Measurements from ENCODE around the gene TAOK1.

Gene TAOK1

DNA sequence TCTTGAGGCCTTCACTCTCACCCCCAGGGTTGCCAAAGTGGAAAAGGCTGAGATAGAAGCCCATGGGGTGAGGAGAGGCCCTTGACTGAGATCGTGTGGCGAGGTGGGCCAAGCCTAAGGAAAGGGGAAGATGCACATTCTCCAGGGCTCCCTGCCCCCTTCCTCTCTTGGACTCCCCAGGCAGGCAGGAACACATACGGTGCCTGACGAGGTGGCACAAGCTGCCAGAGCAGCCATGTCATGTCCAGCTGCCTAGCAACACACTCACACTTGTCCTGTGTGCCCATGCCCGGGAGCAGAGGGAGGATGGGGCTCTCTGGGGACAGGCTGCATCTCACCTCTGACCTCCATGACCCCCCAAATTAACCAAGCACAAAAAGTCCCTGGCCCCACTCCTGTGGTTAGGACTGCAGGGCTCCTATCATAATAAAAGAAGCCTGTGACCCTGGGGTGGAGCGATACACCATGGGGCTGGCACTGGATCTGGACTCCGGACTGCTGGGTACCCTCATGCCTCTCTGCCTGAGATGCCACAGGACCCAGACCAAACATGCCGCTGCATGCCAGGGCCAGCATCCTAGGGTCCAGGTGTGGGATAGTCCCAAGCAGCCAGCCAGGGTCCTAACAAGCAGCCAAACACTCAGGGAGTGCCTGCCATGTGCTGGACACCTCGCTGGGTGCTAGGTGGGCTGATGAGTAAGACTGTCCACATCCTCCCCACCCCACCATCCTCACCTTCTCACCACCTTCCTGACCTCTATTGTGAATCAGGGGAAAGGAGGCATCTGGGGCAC is 196.7 kb downstream of the TAOK1 start:
- no peak for DNase-seq

DNA sequence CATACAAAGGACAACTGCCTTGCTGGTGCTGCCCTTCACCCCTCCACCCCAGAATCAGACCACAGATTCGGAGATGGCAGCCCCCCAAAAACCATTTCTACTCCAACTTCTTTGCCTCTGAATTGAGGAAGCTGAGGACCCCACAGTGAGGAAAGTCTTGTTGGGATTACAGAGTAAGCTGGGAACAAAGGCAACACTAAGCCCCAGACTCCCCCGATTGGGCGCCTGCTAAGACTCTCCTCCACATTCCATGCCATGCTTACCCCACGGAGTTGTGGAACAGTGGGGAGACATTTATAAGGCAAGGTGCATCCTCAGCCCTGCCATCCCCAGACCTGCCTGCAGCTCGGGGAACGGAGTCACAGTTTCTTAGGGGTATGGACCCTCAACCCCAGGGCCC is 197.4 kb downstream of the TAOK1 start:
- no peak for DNase-seq

DNA sequence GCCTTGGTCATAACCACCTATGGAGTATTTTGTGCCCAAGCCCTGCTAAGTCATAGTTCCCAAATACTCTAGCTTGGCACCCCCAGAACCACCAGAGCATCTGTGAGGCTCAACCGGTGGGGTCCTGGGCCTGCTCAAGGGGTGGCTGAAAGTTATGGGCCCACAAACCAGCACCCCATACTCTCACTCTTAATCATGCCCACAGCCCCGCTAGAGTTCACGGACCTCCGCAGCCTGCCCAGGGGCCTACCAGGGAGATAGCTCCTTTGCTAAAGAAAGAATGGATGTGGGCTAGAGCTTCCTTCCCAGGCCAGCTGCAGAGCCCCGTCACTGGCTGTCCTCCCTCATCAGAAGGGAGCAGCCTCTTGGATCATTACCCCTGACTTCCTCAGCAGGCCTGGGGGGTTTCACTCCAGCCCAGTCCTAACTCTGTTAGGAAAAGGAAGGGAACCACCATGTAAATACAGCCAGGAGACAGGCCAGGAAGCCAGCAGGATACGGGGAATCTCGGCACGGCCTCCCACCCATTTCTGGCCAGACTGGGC is 197.9 kb downstream of the TAOK1 start:
- no peak for DNase-seq

DNA sequence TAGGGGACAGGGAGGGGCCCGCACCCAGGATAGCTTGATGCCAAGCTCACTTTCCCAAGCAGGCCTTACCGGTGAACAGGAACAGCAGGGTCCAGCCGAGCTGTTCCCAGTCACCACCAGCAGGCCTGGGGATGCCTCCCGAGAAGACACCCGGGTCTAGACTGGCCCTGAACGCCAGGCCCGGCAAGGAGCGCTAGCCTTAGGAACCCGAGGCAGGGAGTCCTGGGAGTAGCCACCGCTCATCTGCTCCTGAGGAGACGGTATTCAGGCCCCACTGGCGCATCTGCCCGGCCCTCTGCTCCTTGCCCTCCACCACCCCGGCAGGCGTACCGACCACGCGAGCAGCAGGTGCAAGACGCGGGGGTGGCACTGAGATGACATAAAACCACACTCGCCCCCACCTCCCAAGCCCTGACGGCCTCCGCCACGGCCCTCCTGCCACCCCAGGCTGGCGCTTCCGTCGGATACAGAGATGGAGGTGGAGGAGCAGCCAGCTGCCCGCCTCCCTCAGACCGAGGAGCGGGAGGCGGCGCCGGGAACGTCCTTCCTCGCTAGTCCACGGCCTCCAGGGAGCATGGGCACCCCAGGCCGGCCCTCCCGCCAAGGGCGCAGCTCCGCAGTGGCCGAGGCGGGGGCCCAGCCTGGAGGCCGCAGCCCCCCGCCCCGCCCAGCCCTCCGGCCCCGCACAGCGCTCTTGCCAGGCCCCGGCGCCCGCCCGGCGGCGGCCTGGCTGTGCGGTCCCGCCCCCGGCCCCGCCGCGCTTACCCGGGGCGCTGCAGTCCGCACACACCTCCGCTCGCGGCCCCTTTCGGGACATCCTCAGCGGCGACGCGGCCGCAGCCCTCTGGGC is 198.6 kb downstream of the TAOK1 start:
- DNase-seq = peak; percentile 58

DNA sequence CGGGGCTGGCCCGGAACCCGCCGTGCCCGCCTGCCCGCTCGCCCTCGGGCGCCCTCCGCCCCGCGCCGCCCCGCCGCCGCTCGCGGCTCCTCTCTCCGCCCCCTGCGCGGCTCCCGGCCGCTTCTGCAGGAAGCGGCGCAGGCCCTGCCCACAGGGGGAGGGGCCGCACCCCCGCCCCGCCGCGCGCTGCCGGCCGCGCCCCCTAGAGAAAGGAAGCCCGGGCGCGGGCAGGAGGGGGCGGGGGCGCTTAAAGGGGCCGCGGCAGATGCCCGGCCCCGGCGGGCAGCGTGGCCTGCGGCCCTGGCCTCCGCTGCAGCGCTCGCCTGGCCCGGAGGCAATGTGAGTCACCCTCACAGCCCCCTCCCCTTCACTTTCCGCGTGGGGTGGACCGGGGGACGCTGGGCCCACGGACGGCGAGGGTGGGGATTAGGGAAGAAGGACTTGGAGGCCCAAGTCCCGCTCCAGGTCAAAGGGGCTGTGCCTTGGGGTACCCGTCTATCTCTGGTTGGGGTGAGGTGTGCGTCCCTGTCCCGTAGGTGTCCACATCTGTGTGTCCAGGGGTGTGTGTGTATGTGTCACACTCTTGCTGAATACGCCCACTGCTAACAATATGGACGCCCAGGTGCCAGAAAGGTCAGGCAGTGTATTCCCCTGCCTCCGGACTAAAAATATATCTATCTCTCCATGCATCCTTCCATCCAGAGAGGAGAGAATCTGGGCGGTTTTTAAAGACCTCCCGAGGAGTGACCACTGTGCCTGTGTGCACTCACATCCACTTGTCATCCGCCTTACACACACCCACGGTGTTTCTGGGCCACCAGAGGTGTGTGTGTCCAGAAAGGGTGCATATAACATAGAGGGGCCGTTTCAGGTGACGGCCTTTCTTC is 199.6 kb downstream of the TAOK1 start, which contains the start of gene GIT1:
TSS of gene GIT1 (minus strand) at position 125 of the 887 bp plus-strand sequence. CDS start 270 bp downstream, outside the sequence.
- peak; percentile 80 for DNase-seq

DNA sequence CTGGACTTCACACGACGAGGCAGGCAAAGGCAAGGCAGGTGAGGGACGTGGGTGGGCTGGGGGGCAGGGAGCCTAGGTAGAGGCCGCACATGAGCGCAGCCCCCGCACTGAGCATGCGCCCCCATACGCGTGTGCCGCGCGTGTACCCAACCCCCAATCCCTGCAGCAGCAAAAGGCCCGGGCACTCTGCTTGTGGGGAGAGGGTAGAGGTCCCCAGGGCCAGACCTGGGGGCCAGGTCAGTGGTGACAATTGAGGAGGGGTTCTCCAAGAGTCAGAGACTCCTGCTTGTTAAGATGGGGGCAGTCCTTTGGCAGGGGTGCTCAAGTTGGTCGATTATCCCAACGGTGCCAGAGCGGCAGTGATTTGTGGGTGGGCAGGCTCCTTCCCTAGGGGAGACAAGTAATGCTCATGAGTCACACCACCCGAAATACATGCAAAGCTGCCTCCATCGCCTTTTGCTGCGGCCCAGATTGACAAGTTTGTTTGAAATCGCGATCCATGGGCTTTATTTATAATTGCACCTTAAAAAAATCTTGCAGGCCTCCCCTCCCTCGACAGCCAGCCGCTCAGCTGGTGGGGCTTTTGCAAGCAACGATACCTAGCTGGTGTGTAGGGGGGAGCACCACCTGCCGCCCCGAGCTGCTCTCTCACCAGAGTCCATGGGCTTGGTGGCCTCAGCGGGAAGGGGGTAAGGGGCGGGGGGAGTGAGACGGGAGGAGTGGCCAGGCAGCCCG is 200.4 kb downstream of the TAOK1 start:
- DNase-seq = no peak

DNA sequence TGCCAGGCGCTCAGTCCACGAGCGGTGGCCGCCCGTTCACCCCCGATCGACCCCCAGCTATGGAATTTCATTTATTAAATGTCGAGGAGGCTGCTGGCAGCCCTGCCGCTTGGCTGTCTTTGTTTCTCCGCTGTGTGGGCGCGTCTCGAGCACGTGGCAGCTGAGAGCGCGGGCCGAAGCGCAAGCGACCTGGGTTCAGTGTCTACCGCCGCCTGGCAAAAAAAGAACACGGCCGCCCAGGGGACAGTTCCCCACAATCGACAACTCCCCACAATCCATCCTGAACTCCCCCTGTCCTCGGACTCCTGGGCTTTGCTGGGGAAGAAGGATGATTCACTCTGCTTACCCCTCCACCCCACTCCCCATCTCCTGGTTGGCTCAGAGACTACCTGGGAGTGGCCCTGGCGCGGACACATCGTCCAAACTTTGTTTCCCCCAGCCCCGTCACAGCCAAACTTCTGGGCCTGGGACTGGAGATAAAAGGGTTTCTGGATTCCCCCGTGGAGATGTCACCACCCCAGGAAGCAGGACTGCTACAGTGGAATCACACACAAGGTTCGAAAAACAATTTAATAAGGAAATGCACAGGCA is 201.1 kb downstream of the TAOK1 start:
- DNase-seq = no peak

DNA sequence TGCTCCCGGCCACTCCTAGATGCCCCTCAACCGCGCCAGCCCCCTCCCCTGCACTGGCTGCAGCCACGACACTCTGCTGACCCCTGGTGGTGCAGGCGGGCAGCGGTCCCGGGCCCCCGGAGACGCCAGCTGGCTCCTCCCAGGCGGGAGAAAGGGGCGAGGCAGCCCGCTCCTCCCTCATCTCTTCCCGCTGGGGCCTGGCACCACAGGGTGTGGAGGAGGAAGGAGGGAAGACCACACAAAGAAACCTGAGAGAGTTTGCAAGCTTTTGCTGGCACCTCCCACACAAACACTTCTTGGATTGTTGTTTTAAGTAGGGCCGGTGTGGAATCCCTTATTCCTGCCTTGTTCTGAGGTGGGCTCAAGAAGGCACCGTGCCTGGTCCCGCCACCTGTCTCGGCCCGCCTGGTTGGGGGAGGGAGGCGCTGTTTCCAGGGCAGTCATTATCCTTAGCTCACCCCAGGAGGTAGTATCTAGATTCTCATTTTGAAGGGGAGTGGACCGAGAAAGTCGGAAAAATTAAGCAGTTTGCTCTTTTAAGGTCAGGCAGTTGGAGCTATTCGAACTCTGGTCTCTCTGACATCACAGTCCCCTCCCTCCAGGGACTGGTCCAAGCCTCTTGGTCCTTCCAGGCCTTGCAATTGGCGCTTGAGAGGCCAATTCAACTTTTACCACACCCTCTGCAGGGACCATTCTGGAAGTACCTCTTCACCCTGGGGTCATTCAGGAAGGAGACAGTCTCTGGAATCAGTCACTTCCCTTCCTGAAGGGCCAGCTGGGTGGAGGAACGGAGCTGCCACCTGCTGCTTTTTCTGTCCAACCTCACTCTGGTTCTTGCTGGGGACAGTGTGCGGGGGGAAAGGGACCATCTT is 201.8 kb downstream of the TAOK1 start:
- peak; percentile 83 for DNase-seq

DNA sequence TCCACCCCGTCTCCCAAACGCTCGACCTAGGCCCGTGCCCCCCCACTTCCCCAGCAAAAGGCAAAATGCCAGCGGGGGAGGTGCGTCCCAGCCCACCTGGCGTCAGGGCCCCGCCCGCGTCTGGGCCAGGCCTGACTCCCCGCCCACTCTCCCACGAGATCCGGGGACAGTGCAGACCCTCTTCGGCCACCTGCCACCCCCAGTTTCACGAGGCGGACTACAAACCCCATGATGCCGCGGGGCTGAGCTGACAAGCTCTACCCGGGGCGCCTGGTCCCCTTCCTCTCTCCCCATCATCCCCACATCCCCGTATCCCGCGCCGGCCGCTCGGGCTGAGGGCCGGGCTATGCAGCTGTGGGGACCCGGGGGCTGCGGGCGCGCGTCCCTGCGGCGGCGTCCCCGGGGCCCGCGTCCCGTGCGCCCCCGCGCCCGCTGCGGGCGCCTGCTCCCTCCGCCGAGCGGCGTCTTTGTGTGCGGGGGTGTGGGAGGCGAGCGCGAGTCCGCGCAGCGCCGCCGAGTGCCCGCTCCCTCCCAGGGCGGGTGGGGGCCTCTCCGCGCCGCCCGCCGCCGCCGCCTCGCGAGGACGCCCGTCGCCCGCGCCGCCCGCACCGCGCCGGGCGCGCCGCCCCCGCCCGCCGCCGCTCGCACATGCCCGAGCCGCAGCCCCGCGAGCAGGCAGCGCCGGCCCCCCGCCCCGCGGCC is 202.8 kb downstream of the TAOK1 start, which contains the start of gene ANKRD13B:
TSS of gene ANKRD13B (plus strand) at position 283 of the 702 bp plus-strand sequence. CDS start 490 bp downstream, outside the sequence.
- DNase-seq = no peak

DNA sequence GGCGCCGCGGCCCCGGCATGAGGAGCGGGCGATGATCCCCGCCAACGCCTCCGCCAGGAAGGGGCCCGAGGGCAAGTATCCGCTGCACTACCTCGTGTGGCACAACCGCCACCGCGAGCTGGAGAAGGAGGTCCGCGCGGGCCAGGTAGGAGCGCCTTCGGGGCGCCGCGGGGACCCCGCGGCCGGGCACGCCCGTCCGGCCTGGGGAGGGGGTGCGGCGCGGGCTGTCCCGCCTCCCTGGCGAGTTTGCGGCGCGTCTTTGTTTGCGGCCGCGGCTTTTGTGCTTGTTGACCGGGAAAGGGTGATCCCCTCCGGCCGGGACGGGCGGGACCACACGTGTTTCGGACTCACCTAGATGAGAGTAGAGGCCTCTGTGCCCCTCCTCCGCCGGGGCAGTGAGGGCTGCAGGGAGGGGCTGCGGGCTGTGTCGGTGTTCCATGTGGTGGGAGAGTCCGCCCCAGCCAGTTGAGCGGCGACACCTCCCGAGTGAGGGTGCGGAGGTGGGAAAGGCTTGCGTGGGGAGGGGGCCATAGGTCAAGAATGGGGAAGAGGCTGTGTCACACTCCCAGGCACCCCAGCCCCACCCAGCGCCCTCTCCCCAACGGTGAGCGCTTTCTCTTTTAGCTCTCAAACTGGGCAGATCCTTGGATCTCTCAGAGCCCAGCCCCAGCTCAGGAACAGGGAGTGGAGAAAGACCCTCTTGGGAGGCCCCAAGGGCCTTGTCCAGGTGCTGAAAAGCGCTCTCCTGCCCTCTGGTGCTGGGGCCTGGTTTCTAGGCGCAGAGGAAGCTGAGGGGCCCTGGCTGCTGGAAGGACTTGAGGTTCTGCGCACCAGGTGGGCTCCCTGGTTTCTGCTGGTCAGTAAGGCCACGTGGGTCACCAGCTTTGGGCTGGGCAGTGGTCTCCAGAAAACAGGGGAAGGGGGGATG is 203.7 kb downstream of the TAOK1 start:
- DNase-seq = no peak

DNA sequence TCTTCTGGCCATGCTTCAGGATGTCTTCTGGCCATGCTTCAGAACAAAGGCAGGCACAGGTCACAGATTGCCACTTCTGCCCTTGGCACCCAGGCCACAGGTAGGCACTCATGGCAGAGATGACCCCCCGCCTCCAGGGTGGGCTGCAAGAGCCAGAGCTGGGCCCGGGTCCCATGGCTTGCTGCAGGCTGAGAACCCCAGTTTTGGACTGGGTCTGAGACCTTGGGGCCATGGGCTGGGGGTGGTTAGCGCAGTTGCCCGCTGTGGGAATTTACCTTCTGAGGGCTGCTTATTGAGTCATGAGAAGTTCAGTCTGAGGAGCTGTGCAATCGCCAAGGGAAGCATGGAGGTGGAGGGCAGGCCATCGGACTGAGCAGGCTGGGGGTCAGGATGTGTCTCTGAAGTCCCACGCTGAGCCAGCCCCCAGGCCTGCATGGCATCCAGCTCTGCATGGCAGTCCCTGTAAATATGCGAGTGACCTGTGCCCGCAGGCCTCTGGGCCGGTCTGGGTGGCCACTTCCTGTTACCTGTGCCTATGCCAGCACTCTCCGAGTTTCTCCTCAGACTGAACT is 204.4 kb downstream of the TAOK1 start:
- DNase-seq = no peak

DNA sequence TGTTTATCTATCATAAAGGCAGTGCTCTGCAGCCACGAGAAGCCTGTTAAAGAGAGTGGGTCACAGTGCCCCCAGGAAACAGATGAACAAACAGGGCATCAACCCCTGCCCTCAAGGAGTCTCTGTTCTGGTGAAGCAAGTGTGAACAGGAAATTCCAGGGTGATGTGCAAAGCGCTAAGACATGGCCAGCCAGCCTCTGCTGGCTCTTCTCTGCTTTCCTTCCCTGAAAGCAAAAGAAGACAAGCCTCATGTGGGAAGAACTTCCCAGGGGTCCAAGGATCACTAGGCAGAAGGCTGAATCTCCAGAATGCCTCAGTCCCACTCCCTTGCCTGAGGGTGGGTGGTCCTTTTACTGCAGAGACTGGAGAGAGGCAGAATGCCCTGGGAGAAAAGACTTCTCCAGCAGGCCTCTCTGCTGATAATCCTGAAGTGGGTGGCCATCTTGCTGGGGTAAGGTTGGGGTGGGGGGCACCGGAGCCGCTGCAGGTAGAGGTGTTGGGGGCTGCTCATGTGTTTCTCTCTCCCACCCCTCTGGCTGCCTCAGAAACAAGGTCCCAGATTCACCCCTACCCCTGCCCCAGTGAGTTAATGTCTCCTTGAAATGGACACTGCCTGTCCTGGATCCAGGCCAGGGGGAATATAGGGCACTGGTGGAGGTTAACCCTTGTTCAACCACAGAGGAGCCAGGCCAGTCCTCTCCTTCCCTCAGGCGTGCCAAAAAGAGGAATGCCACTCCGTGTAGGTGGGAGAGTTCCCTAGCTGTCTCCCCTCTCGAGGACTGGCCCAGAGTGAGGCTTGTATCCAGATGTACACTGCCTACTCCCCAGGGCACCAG is 205.2 kb downstream of the TAOK1 start:
- no peak for DNase-seq

DNA sequence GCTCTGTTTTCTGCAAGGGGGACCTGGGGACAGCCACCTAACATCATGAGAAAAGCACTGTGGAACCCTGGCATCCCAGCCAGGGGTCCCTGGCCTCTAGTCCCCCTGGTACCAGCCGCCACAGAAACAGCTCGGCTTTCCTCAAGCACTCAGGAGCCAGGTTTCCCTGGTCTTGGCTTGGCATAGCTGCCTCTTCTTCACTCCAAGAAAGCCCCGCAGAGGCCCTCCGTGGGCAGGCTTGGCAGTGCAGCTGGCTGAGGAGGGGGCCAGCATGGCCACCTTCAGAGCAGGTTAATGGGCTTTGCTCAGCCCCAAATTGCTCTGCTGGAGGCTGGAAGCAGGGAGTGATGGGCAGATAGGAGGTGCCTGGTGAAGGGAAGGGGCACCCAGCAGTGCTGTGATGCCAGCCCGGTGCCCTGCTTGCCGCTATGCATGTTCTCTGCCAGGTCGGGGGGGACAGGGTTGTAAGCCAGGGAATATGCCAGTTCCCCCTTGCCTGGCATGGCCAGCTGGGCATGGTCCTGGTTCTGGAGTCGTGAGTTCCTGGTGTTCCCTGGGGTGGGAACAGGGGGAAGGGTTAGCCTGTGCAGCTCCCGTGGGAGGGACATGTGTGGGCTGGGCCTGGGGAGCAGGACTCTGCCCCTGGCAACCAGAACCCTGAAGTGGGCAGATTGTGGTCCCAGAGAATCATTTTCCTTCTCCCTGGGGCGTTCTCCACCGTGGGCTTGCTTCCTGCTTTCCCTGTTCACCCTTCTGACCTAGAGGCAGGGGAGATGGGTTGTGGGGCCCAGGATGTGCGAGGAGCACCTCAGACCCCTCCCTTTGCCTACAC is 206.0 kb downstream of the TAOK1 start:
- no peak for DNase-seq

DNA sequence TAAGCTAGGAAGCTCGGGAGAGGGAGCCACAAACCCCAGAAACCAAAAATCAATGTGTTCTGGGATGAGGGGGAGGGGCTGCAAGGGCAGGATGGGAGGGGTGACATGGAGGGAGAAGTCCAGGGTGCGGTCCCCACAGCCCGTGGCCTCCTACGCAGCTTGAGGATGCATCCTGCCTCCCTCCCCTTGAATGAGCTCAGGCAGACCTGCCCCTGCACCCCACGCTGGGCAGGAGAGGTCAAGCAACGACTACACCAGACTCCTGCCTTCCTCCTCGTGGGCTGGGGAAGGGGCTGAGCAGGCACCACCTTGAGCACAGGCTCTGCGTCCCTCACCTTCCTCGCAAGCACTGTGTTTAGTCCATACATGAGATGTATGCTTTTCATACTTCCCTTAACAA is 206.6 kb downstream of the TAOK1 start:
- no peak for DNase-seq

DNA sequence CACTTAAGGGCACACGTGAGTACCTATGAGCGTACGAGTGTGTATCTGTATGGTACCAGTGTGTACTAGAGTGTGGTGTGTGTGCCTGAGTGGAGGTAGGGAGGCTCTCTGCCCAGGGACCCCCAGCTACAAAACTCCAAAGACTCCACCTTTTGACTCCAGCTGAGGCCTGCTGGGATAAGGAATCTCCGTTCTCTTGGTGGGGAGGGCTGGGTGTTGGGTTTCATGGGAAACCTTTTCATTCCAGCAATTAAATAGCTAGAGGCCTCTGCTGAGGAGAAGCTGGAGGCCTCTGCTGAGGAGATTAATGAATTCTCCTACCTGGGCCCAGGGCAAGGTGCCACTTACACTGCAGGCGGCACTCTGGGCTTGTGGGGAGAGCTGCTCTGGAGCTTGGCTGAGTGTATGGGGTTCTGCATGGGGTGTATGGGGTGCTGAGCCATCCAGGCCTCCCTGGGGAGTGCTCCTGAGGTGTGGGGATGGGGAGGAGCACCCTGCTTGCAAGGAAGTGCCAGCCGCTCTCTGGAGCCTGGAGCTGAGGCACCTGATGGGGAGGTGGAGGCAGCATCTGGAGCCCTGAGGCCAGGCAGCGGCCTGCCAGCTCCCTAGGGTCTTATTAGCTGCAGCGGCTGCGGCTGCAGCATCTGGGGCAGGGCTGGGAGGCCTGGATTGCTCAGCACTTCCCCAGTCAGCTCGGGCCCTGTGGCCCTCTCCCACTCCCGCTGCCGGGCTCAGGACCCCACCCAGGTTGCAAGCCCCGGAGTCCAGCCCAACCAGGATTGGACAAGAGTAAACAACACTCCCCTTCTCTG is 207.4 kb downstream of the TAOK1 start:
- DNase-seq = no peak
